A549 (cell line): ENCODE measurements around the gene KCNB1. TPM values are rescaled to one million over a fixed set of nuclear protein-coding genes. Genes with fewer than 3 reads are reported as not detected.

ENCODE experiments used
- ATAC-seq, 2 experiments: fragments of 200-7000 bp in 1 of 2; fragments of >200 bp in 1 of 2; cut with Nextera tagmentation in 1 of 2; cut with Tn5 transposase in 1 of 2; 3 replicates each; pipeline versions ENCODE4 v1.8.0 to v1.9.1; 2018 to 2020; ENCODE audit warnings: mild to moderate bottlenecking in 1 of 2, moderate library complexity in 1 of 2
- CTCF ChIA-PET: fragments of 300-600 bp; sonication (Branson Sonifier 250); formaldehyde crosslinking; extraction: SDS; loops from one replicate; lab custom pipeline; 2021; ENCODE audit warnings: antibody characterized with exemption, inconsistent platforms; lab: Yijun Ruan, JAX
- POLR2A ChIA-PET: fragments of 350-600 bp; formaldehyde crosslinking; extraction: SDS; loops from one replicate; lab custom pipeline; 2021; ENCODE audit warnings: antibody characterized with exemption, inconsistent platforms; lab: Yijun Ruan, JAX
- DNase-seq, 2 experiments: peaks; one replicate each; pipeline versions ENCODE4 v3.0.0 to v3.0.0-alpha.2; 2011 to 2016; ENCODE audit warnings: low read depth in 1 of 2, low spot score in 1 of 2
- FAIRE-seq: peaks from 2 replicates; lab custom pipeline; 2011; peaks lifted over from hg19 to GRCh38; lab: Jason Lieb, UNC
- H3K27ac ChIP-seq, 2 experiments: fragments of >200 bp; sonication (Bioruptor Twin); formaldehyde crosslinking; 3 replicates each; pipeline ENCODE4 v1.5.1; 2016 to 2017
- H3K4me1 ChIP-seq: fragments of >200 bp; sonication (Bioruptor Twin); formaldehyde crosslinking; 3 replicates; pipeline ENCODE4 v1.6.1; 2016
- H3K4me2 ChIP-seq: fragments of >200 bp; sonication (Bioruptor Twin); formaldehyde crosslinking; 3 replicates; pipeline ENCODE4 v1.6.1; 2016
- H3K4me3 ChIP-seq: fragments of >200 bp; sonication (Bioruptor Twin); formaldehyde crosslinking; 3 replicates; pipeline ENCODE4 v1.5.1; 2016
- H3K9me3 ChIP-seq: fragments of >200 bp; sonication (Bioruptor Twin); formaldehyde crosslinking; 3 replicates; pipeline ENCODE4 v1.6.1; 2016
- CHD2 ChIP-seq: fragments of 150-350 bp; IDR thresholded peaks from 2 replicates; pipeline ENCODE4 v1.6.1; 2014; ENCODE audit warnings: low read length; ENCODE audit not compliant: partially characterized antibody
- CHD4 ChIP-seq: fragments of 200-600 bp; sonication (generic); IDR thresholded peaks from 2 replicates; pipeline ENCODE4 v1.6.1; 2016; ENCODE audit warnings: antibody characterized with exemption, mild to moderate bottlenecking, borderline replicate concordance
- E2F6 ChIP-seq: IDR thresholded peaks from 2 replicates; pipeline ENCODE4 v1.6.1; 2012; ENCODE audit warnings: low read depth, borderline replicate concordance
- ESRRA ChIP-seq: fragments of 150-350 bp; IDR thresholded peaks from 2 replicates; pipeline ENCODE4 v1.6.1; 2014; ENCODE audit warnings: mild to moderate bottlenecking, low read length, borderline replicate concordance
- FOXS1 ChIP-seq: fragments of 250-450 bp; sonication (Bioruptor Pico); IDR thresholded peaks from 2 replicates; pipeline ENCODE4 v1.5.0; 2020; ENCODE audit warnings: mild to moderate bottlenecking, moderate library complexity
- HDAC2 ChIP-seq: fragments of 200-600 bp; sonication (generic); IDR thresholded peaks from 2 replicates; pipeline ENCODE4 v1.6.1; 2016
- HEYL ChIP-seq: fragments of 250-450 bp; sonication (Bioruptor Pico); IDR thresholded peaks from 2 replicates; pipeline ENCODE4 v1.8.0; 2021; ENCODE audit warnings: mild to moderate bottlenecking, moderate library complexity
- KDM5A ChIP-seq: fragments of 200-600 bp; sonication (generic); IDR thresholded peaks from 2 replicates; pipeline ENCODE4 v1.6.1; 2016; ENCODE audit warnings: antibody characterized with exemption, mild to moderate bottlenecking
- NFE2L2 ChIP-seq: fragments of 150-350 bp; conservative IDR thresholded peaks from 2 replicates; pipeline ENCODE4 v1.6.1; 2014; ENCODE audit warnings: low read length
- POLR2A ChIP-seq: IDR thresholded peaks from 2 replicates; pipeline ENCODE4 v1.6.1; 2012; ENCODE audit warnings: mild to moderate bottlenecking, low read length
- POLR2AphosphoS2 ChIP-seq: conservative IDR thresholded peaks from 2 replicates; pipeline ENCODE4 v1.6.1; 2012; ENCODE audit warnings: low read length, improper control_type of control experiment, inconsistent platforms
- RARB ChIP-seq: fragments of 250-450 bp; sonication (Bioruptor Pico); IDR thresholded peaks from 2 replicates; pipeline ENCODE4 v1.8.0; 2021; ENCODE audit warnings: mild to moderate bottlenecking, moderate library complexity
- SMC3 ChIP-seq: fragments of >200 bp; sonication (Bioruptor Twin); formaldehyde crosslinking; IDR thresholded peaks from 3 replicates; pipeline ENCODE4 v1.6.1; 2018; ENCODE audit warnings: inconsistent platforms
- ZC3H11A ChIP-seq: fragments of 450-650 bp; IDR thresholded peaks from 2 replicates; pipeline ENCODE4 v1.6.1; 2014; ENCODE audit warnings: antibody characterized with exemption, mild to moderate bottlenecking
- ZSCAN20 ChIP-seq: fragments of 250-450 bp; sonication (Bioruptor Pico); IDR thresholded peaks from 2 replicates; pipeline ENCODE4 v1.8.0; 2022; ENCODE audit warnings: mild to moderate bottlenecking, moderate library complexity
- WGBS: methylation state at CpG from one replicate; pipeline ENCODE4 v1.1.6; 2017; ENCODE audit errors: missing lambda C conversion rate; 5-methylcytosine and 5-hydroxymethylcytosine counted together
- polyA plus RNA-seq, 4 experiments: library from polyadenylated mRNA; depleted of rRNA in 3 of 4; stranded (reverse); fragments of >200 nt; fragmentation: RNase III in 1 of 4; extraction: RNeasy Plus Mini Kit Qiagen cat#74134 plus additional on column Dnase treatment in 1 of 4; gene quantifications; 2 replicates in 3 of 4; 3 replicates in 1 of 4; pipeline ENCODE4 v1.2.3, GENCODE V29; 2011 to 2017
- TF ChIP-seq, protein P1 (sequence below): fragments of 250-450 bp; sonication (Bioruptor Pico); IDR thresholded peaks from 2 replicates; pipeline ENCODE4 v1.5.0; 2021; ENCODE audit warnings: mild to moderate bottlenecking, moderate library complexity, borderline replicate concordance
- TF ChIP-seq, protein P2 (sequence below): fragments of >200 bp; sonication (Bioruptor Twin); formaldehyde crosslinking; IDR thresholded peaks from 3 replicates; pipeline ENCODE4 v1.6.1; 2016

Gene KCNB1
- polyA plus RNA-seq, 2 of the 4 experiments (the other 2 are of a cell fraction) = 0.12 to 0.28 TPM

DNA sequence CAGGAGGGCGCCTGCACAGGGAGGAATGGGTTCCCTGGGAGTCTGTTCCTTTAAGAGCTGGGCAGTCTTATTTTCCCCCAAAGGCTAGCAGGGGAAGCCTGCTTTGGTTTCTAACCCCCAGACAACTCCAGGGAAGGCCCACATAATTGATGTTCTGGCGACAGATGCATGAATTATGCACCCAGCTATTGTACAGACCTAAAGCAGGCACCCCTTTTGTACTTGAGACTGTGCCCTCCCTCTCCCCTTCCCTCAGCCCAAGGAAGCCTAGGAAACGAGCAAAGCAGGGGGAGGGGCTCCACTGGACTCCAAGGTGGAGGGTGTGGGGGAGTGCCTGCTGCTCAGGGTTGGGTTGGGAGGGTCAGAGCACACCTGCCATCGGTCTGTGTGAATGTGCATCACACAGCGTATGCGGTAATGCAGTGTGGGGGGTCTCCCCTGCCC lies 102.1 kb downstream of the KCNB1 start:
- Histone ChIP-seq H3K4me1 (peaks cover 22% of the 10 kb centered on the region), H3K9me3 (no peaks in the 10 kb centered on the region), H3K4me3 (no peak overlapping the region), H3K4me2 (no peak overlapping the region), H3K27ac (peak overlapping the region; percentile 19 to 48; a peak in 3 of 6 replicates)
- 44% methylated on average over 5 of the region's 6 CpGs for WGBS
- no peak for ATAC-seq
- TF ChIP-seq FOXS1 (CRISPR knock-in tag) = no peak
- no peak for DNase-seq
- CTCF ChIA-PET = interaction anchor here (0.9 to 9.2 kb wide), 7 partner anchors 9 to 153 kb away, joined by 3 to 60 read pairs (median 4); no protein-coding TSS in a partner anchor
- FAIRE-seq = no peak
- POLR2A ChIA-PET = no interaction called here

GRCh38 chr20:49379338-49379737 lies 103.1 kb downstream of the KCNB1 start:
- TF ChIP-seq KDM5A (no peak), POLR2A (no peak), ZSCAN20 (CRISPR knock-in tag) (no peak), HDAC2 (no peak)
- TF ChIP-seq, protein P1, sequence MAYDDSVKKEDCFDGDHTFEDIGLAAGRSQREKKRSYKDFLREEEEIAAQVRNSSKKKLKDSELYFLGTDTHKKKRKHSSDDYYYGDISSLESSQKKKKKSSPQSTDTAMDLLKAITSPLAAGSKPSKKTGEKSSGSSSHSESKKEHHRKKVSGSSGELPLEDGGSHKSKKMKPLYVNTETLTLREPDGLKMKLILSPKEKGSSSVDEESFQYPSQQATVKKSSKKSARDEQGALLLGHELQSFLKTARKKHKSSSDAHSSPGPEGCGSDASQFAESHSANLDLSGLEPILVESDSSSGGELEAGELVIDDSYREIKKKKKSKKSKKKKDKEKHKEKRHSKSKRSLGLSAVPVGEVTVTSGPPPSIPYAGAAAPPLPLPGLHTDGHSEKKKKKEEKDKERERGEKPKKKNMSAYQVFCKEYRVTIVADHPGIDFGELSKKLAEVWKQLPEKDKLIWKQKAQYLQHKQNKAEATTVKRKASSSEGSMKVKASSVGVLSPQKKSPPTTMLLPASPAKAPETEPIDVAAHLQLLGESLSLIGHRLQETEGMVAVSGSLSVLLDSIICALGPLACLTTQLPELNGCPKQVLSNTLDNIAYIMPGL (CRISPR knock-in tag) = no peak
- Histone ChIP-seq H3K27ac (no peak overlapping the region), H3K4me1 (peaks cover 22% of the 10 kb centered on the region), H3K4me2 (no peak overlapping the region), H3K9me3 (no peaks in the 10 kb centered on the region), H3K4me3 (no peak overlapping the region)
- FAIRE-seq (no peak), ATAC-seq (no peak), DNase-seq (no peak)
- 56% methylated on average over 7 of the region's 7 CpGs for WGBS
- ChIA-PET POLR2A (no interaction called here), CTCF (interaction anchor here (0.9 to 9.2 kb wide), 5 partner anchors 10 to 105 kb away, joined by 3 to 60 read pairs (median 6); no protein-coding TSS in a partner anchor)

DNA sequence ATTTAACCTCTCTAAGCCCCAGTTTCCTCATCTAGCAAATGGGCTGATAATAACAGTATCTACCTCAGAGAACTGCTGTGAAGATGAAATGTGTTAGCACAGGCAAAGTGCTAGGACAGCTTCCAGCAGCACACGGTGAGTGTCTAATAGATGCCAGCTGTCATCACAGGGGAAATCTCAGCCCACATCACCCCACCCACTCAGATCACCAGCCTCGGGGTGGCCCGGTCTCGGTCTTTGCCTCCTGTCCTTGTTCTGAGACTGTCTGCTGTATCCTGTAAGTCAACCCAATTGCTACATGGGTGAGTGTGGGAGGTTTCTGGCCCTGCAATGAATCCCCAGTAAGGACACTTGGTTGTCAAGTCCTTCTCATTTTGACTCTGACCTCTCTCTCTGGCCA lies 105.1 kb downstream of the KCNB1 start:
- no peak overlapping the region for H3K27ac ChIP-seq
- ChIA-PET CTCF (interaction anchor here (0.6 to 5.3 kb wide), 6 partner anchors 7 to 231 kb away, joined by 3 to 27 read pairs (median 4); no protein-coding TSS in a partner anchor), POLR2A (no interaction called here)
- H3K4me3 ChIP-seq = no peak overlapping the region
- no peak for DNase-seq
- TF ChIP-seq ZC3H11A (no peak), E2F6 (no peak), CHD2 (no peak), SMC3 (no peak), RARB (CRISPR knock-in tag) (no peak)
- WGBS = 62% methylated on average over 4 of the region's 4 CpGs
- H3K9me3 ChIP-seq = no peaks in the 10 kb centered on the region
- no peak for ATAC-seq
- H3K4me2 ChIP-seq = no peak overlapping the region
- FAIRE-seq = no peak
- peaks cover 22% of the 10 kb centered on the region for H3K4me1 ChIP-seq

GRCh38 chr20:49375170-49375569 lies 107.3 kb downstream of the KCNB1 start:
- Histone ChIP-seq H3K4me1 (peaks cover 4% of the 10 kb centered on the region; the same call in 2 of the 3 replicates), H3K4me3 (no peak overlapping the region), H3K27ac (no peak overlapping the region), H3K9me3 (no peaks in the 10 kb centered on the region), H3K4me2 (no peak overlapping the region)
- FAIRE-seq (no peak), ATAC-seq (no peak), DNase-seq (no peak)
- TF ChIP-seq ESRRA = no peak
- ChIA-PET POLR2A (no interaction called here), CTCF (interaction anchor here (1.2 to 5.3 kb wide), 3 partner anchors 10 to 41 kb away, joined by 3 to 27 read pairs (median 10); no protein-coding TSS in a partner anchor)
- 36% methylated on average over 3 of the region's 3 CpGs for WGBS

GRCh38 chr20:49372095-49372734 lies 110.3 kb downstream of the KCNB1 start:
- no peak for TF ChIP-seq HEYL (CRISPR knock-in tag)
- no peak for TF ChIP-seq POLR2AphosphoS2
- TF ChIP-seq, protein P2, sequence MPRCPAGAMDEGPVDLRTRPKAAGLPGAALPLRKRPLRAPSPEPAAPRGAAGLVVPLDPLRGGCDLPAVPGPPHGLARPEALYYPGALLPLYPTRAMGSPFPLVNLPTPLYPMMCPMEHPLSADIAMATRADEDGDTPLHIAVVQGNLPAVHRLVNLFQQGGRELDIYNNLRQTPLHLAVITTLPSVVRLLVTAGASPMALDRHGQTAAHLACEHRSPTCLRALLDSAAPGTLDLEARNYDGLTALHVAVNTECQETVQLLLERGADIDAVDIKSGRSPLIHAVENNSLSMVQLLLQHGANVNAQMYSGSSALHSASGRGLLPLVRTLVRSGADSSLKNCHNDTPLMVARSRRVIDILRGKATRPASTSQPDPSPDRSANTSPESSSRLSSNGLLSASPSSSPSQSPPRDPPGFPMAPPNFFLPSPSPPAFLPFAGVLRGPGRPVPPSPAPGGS = no peak
- TF ChIP-seq NFE2L2 = no peak
- no peak for TF ChIP-seq CHD4
- FAIRE-seq = no peak
- H3K4me2 ChIP-seq = no peak overlapping the region
- no peak for DNase-seq
- H3K27ac ChIP-seq = no peak overlapping the region
- CTCF ChIA-PET = interaction anchor here (3.5 to 5.3 kb wide), 3 partner anchors 13 to 38 kb away, joined by 10 to 27 read pairs (median 24); no protein-coding TSS in a partner anchor
- no peaks in the 10 kb centered on the region for H3K9me3 ChIP-seq
- ATAC-seq = no peak
- no peak overlapping the region for H3K4me3 ChIP-seq
- H3K4me1 ChIP-seq = no peaks in the 10 kb centered on the region
- 67% methylated on average over 9 of the region's 9 CpGs for WGBS
- POLR2A ChIA-PET = no interaction called here
